Hindlimb muscle (tissue), 1 donor: Measurements from ENCODE around the gene CNRIP1. TPM values are rescaled to one million over a fixed set of nuclear protein-coding genes. Genes with fewer than 3 reads are reported as not detected.
"Not testable (repeated sequence)": the region's sequence is repeated elsewhere in the genome, so short reads cannot be mapped to it uniquely, and the experiment has no call there.

Source experiments
- DNase-seq: peaks from one replicate; pipeline ENCODE4 v3.0.0-alpha.2; 2013
- polyA plus RNA-seq: library from polyadenylated mRNA; unstranded; fragments of 120-200 nt; gene quantifications from one replicate; pipeline ENCODE4 v1.2.1, GENCODE V29; 2013; ENCODE audit not compliant: insufficient read length

CNRIP1 gene
- polyA plus RNA-seq, 1 donor: 22.4 TPM

DNA sequence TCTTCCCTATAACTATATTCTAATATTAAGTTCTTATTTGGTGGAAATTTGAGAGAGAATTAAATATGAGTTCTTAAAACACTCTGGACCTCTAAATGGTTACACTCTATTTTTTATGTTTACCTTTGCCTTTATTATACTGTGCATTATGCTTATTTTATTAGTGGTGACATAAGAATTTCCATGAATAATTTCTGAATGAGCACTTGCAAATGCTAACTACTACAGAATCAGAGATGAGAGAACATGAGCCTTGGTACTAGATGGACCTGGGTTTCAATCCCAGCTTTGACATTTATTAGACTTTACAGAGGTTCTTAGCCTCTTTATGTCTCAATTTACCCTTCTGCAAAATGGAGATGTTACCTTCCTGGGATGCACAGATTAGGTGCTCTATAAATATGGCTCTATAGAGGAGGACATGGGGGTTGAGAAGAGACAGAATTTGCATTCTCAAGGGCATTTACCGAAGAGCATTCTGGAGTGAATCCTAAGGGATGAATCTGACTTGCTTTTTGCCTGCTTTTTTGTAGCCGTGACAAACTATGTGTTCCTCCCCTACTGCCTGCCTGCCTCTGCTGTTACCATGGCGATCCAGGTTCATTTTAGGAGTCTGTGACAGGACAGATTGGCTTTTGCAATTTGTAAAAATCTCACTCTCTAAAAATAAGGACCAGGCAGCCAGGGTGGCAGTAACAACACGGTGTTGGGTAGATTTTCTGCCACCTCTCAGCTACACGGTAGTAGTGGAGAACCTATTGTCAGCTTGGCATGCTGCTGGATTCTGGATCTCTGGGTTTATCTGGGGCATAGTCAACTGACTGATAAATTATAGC lies 20.7 kb upstream of the CNRIP1 start:
- DNase-seq: no peak

DNA sequence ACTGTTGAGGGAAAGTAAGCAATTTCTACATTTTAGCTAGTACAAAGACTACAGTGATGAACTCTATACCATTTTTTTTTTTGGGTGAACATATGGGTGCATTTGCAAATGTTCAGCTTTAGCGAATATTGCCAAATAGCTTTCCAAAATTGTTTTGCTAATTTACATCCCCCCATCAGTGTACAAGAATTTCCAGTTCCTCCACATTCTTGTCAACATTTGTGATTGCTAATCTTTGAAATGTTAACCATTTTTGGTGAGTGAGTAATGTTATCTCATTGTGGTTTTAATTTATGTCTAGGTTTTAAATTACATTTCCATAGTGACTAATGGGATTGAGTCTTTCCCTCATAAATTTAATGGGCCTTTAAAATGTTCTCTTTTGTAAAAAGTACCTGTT lies 16.4 kb upstream of the CNRIP1 start:
- DNase-seq: no peak

DNA sequence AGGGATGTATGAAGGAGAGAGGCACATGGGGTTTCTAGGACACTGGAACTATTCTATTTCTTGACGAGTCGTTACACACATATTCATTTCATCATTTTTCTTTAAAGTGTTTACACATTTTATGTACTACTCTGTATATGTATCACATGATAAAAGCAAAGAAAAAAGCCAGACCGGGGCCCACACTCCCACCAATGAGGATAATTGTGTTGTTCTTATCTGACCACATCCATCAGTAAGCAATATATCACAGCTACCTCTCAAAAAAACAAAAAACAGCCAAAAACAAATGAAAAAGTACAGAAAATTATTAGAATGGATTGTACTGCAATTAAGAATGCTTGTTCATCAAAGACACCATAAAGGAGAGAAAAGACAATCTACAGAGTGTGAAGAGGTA lies 14.2 kb upstream of the CNRIP1 start:
- no peak for DNase-seq

DNA sequence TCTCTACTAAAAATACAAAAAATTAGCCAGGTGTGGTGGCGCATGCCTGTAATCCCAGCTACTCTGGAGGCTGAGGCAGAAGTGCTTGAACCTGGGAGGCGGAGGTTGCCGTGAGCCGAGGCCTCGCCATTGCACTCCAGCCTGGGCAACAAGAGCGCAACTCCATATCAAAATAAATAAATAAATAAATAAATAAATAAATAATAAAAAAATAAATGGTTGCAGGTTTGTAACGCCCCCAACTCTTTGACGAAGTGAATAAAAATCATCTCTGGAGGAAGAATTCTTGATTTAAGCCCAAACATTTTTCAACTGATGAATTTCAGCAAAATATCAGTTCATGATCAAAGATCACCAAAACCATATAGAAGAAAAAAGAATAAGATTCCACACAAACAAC lies 13.3 kb upstream of the CNRIP1 start:
- no peak for DNase-seq

DNA sequence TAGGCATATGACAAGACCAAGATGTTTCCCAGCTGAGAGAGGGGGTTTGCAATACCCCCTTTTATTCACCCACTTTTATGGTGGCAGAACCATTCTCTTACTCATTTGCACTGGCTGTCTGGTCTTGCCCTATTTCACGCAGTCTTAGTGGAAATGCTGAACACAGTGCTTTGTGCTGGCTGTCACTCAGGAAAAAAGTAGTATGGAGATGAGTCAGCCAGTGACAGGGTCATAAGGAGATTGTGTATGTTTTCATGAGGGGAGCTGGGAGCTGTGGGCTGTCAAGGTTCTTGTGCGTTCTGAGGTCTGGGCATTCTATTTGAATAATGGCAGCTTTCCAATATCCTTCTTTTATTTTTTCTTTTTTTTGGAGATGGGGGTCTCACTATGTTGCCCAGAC lies 10.9 kb upstream of the CNRIP1 start:
- peak; percentile 9 for DNase-seq

DNA sequence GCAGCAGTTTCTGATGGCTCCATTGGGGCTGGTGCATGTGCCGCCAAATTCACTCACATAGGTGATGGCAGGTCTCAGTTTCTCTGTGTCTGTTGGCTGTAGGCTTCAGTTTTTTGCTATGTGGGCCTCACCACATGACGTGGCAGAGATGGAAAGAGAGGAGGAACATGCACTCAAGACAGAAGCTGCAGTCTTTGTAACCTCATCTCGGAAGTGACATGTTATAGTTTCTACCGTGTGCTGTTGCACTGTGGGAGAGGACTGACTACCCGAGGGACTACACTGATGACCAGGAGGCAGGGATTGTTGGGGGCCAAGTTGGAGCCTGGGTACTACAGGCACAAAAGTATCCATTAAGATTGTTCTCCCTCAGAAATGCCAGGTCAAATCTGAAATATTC lies 9.2 kb upstream of the CNRIP1 start:
- DNase-seq: no peak

DNA sequence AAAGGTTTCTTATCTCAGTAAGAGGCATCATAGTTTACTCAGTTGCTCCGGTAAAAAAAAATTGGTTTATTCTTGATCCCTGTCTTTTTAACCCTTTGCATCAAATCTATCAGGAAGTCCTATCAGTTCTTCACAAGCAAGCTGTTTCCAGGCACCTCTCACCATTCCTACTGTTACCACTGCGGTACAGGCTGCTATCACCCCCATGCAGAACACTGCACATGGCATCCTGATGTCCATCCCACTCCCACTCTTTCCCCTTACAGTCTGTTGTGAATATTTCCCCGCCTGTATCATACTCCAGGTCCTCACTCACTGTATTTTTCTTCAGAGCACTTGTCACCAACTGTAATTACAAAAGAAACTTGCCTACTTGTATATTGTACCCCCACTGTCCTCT lies 5.3 kb upstream of the CNRIP1 start:
- no peak for DNase-seq

DNA sequence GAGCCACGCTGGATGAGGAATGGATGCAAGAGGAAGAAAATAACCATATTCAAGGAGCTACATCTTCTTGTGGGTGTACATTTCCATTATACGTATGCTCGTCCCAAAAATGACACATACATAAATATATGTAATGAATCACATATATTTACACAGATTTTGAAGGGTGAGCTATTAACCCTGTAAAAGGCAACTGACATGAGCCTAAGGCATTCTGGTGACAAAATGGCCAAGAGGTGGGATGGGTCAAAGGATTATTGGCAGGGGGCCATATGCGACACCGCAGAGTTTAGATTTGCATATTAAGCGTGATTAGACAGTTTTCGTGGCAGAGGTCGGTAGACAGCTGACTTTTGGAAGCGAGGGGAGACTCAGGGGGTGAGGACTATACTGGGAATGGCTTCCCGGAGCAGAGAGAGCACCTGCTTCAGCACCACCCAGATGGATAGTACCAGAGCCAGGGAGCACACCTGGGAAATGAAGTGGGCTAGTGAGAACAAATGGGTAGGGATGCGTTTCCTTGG lies 431 bp upstream of the CNRIP1 start:
- no peak for DNase-seq

DNA sequence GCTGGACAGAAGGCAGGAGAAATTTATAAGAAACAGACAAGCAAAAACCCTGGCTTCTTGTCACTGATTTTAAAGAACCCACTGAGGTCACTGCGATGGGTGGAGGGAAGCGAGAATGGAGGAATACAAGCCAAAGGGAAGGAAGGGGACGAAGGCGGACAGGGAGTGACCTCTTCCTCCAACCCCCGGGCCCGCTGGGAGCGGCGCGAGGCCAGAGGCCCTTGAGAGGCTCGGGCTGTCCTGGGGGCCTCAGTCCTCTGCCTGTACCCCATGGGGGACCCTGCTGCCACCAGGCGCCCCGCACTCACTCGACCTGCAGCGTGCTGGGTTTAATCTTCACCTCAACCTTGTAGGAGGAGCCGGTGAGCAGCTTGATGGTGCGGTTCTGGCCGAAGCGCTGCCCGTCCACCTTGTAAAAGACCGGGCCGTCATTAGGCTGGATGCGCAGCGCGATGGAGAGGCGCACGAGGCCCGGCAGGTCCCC lies 793 bp downstream of the CNRIP1 start:
- DNase-seq: peak; percentile 47

DNA sequence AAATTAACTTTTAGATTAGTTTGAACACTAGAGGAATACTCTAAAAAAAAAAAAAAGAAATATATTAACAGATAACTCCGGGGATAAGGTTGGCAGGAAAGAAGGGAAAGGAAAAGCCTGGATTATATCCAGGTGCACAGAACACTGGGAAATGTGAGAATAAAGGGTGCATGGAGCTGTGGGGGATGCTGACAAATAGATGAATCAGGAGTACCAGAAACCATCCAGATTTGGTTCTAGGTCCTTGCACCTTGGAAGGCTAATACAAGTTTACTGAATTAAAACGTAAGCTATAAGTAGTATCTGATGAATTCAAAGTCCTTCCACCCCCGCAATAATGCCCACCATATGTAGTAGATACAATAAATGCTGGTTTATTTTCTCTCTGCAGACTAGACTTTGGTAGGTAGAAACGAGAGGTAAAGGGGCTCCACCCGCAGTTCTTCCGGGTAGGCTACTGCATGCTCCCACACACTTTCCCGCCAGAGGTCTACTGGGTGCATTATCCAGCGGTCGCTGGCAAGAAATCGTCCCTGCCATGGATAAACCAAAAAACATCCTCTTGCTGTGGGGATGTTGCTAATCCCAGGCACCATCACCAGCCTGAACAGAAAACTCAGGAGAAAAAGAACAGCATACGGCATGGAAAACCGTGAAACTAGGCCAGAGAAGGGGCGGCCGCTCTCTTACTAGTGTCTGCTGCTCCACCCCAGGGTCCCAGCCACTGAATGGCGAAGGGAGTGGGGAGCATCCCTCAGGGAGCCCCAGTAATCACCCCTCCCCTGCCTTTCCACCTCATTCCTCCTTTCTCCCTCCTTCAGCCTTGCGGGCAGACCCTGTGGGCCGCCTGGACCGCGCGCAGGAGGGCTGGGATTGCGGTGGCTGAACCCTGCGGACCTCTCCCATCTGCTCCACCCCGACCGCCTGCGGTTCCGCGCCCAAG lies 1.5 kb downstream of the CNRIP1 start:
- peak; percentile 31 for DNase-seq

DNA sequence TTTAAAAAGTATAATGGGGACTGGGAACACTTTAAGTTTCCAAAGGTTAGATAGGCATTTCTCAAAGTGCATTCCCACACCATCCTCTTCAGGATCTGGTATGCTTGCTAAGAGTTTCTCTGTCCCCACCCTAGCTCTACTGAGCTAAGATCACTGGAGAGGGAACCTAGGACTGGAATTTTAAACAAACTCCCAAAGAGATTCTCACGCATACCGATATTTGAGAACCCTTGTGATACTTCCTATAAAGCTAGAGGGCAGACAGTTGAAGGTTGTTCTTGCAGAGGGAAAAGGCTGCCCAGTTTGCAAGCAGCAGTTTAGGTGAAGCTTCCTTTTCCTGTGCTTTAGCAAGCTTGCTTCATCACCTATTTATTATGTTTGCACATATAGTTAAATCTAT lies 3.6 kb downstream of the CNRIP1 start:
- no peak for DNase-seq

DNA sequence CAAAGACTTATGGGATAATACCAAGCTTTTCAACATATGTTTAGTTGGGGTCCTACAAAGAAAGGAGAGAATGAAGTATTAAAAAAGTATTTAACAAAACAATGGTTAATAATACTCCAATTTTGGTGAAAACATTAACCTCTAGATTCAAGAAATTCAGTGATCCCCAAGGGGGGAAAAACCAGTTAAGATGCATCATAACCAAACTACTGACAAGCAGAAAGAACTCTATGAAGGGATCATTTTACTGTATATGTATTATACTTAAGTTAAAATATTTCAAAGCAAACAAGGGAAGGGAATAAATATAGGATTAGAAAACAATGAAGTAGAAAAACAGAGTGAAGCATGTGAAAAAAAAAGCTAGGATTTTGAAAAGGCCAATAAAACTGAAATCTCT lies 8.7 kb downstream of the CNRIP1 start:
- DNase-seq: no peak

DNA sequence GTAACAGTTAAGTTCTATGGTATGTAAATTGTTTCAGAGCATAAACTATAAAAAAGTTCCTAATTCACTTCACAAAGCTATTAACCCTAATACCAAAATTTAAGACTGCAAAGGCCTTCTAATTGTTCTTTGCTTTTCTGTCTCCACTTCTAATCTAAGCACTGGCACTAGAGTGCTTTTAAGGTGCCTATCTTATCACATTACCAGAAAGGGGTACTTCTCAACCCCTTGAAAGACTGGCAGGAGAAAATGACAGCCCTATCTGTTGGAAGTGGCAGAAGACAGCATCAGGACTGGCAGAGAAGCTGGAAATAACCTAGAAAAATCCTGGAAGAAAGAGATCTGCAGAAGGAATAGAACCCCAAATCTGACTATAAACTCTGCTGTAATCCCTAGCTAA lies 10.3 kb downstream of the CNRIP1 start:
- no peak for DNase-seq

DNA sequence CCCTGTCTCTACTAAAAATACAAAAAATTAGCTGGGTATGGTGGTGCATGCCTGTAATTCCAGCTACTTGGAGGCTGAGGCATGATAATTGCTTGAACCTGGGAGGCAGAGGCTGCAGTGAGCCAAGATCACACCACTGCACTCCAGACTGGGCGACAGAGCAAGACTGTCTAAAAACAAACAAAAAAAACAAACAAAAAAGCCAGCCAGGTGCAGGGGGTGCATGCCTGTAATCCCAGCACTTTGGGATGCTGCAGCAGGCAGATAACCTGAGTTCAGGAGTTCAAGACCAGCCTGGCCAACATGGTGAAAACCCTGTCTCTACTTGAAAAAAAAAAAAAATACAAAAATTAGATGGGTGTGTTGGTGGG lies 15.9 kb downstream of the CNRIP1 start:
- DNase-seq: not testable (repeated sequence)

DNA sequence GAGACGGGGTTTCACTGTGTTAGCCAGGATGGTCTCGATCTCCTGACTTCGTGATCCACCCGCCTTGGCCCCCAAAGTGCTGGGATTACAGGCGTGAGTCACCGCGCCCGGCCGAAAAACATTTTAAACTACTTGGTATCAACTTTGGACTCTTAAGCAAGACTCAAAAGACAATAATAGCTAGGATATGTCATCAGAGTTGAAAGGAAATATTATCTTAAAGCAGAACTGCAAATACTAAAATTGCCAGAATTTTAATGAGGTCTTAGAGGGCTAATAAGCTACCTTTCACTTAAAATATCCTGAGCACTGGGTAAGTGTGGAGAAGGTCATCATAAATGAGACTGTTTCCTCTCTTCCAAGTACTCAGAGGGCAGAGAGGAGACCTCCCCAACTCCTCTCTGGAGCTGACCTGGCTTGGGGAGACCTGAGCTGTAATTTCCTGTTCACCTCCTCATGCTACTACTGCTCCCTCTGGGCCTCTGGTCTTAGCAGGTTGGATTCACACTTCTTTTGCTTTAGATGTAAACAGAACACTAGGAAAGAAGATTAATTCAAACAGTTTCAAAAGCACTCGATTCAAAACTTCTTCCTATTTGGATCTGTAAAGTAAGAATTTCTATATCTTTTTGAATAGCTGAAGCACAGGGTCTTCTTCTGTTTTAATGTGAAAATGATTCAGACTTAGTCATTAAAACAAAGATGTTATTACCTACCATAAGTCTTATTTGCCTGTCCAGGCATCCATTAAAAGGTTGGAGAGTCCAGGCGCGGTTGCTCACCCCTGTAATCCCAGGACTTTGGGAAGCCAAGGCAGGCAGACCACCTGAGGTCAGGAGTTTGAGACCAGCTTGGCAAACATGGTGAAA lies 16.5 kb downstream of the CNRIP1 start:
- no peak for DNase-seq

DNA sequence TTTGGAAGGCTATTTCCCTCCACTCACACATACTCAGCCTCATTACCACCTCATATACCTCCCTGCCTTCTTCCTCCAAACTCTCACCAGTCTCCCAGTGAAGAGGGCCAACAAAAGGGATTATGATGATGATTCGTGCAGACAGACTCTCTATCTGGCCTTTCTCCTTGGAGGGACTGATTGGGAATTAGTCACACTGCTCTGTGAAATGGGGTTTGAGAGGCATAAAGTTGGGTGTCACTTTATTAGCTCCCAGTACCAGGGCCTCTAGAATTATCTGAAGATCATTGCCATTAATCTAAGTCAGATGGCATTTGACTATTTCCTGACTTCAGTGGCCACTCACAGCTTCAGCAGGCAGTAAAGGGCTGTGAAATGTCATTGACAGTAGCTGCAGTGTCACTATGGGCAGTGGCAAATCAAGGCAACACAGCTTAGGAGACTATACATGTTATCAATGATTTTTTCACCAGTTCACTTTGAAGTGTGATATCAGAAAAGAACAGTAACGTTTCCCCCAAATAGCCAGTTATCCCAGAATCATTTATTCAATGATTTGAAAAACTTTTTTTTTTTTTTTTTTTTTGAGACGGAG lies 17.4 kb downstream of the CNRIP1 start:
- no peak for DNase-seq

DNA sequence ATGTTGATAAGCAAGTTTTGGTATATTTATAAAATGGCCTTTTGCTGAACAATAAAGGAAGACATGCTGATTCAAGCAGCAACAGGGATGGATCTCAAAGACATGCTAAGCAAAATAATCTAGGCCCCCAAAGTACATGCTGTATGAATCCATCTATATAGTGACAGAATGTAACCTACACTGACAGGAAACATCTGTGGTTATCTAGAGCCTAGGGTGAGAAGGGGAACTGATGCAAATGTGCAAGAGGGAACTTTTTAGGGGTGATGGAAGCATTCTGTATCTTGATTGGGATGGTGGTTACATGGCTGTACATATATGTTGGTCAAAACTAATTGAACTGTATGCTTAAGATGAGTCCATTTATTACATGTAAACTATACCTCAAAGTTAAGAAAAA lies 24.2 kb downstream of the CNRIP1 start:
- no peak for DNase-seq

DNA sequence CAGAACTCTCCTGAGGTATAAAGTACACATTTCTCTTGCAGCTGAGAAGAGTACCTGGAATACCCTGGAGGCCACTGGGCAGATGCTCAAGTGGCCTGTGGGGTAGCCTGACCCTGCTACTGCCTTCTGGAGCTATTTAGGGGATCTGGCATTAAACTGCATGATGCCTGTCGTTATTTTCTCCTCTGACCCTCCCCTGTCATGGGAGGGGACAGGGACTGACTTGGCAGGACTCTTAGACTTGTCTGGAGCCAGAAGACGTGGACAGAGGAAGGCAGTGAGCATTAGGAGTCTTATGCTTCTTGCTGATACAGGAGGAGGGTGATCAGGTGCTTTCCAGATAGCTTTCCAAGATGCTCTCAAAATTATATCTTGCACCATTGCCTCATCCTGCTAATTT lies 24.8 kb downstream of the CNRIP1 start:
- DNase-seq: no peak

DNA sequence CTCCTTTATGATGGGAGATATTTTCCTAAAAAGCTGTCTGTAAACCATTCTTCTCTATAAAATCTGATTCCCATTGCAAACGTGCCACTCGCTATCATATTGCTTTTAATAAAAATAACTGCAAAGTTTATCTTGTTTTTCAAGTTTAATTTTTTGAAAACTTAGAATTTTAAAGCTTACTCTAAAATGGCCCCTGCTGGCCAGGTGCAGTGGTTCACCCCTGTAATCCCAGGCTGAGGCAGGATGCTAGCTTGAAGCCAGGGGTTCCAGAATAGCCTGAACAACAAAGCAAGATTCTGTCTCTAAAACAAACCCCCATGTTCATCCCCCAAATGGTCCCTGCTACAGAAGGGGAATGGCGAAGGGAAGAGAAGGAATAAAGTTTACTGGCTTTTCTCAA lies 25.6 kb downstream of the CNRIP1 start:
- no peak for DNase-seq

DNA sequence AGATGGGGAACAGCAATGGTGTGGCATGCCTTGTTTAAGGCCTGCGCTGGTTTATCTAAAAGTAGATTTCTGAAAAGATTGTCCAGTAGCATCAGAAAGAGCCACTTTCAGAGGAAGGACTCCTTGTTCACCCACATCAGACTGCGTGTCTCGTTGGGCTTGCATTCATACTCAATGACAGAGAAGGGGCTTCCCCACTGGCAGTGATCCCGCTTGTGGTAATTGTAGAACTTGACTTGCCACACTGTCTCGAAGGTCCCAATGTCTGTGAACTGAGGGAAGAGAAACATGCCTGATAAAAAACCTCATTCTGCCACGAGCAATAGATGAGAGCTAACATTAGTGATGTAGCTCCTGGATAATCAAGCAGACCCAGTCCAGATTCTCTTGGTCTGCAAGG lies 26.0 kb downstream of the CNRIP1 start:
- no peak for DNase-seq

DNA sequence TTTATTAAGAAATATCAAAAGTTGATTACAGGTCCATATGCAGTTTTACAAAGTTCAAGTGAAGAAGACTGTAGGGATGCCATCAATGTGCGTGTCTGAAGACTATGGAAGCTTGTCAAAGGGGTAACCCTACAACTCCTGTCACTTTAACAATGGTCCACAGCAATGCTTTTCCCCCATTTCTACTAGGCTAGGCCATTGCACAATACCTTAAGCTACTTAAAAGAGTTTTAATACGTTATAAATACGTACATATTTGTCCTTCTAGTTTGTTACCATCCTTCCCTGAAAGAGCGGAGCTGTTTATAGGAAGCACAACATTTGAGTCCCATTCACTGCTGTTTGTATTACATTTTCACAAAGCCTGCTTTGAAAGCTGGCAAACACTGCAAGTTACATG lies 26.7 kb downstream of the CNRIP1 start:
- DNase-seq: no peak

DNA sequence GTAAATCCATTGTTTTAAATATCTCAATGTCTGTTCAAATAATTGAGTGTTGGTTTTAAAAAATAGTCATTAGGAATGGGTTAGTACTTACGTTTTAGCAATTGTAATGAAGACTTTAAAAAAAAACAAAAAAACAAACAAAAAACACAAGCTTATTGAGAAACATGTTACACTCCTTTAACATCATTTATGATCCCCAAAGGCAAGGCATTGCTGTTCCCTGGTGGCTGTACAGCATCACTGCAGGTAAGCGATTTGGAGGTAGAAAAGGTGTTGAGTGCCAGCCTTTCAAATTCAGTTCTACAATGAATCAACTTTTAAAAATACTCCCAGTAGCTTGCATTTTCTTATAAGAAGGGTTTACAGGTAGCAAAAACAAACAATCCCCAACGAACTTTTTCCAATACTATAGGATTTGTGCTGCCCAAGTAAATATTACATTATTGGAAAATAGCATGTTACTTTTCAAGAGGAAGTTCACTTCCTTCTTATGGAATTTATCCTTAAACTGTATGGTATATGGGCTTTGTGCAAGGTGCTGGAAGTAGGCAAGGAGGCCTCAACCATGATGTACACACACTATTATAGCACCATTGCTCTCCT lies 27.5 kb downstream of the CNRIP1 start:
- DNase-seq: no peak
